Fibroblast of the aortic adventitia (primary cell): ENCODE results near the gene RAB3D. TPM values are rescaled to one million over a fixed set of nuclear protein-coding genes. Genes with fewer than 3 reads are reported as not detected.

Experiments used
- DNase-seq: peaks from one replicate; pipeline ENCODE4 v3.0.0-alpha.2; 2010; ENCODE audit warnings: low read depth
- H3K4me3 ChIP-seq: 2 replicates; pipeline ENCODE4 v1.5.1; 2011; ENCODE audit warnings: low read depth, mild to moderate bottlenecking, control low read depth, low read length, moderate library complexity
- CTCF ChIP-seq: IDR thresholded peaks from 2 replicates; pipeline ENCODE4 v1.5.1; 2011; ENCODE audit warnings: mild to moderate bottlenecking, low read length, control low read depth, inconsistent platforms; ENCODE audit not compliant: insufficient read depth
- total RNA-seq: library from RNA; depleted of rRNA; stranded (reverse); fragments of >200 nt; gene quantifications from 2 replicates; pipeline ENCODE4 v1.2.3, GENCODE V29; 2012; ENCODE audit warnings: low replicate concordance

Gene RAB3D
- total RNA-seq, 1 donor: 16.3 TPM

GRCh38 chr19:11273296-11273695 is 66.2 kb downstream of the RAB3D start:
- no peak overlapping the region for H3K4me3 ChIP-seq
- no peak for DNase-seq
- no peak for TF ChIP-seq CTCF

Other genes with a start within 250 kb of the RAB3D start
- 8.9 and 49.0 TPM in 2 replicates for gene SPC24, start 183.9 kb downstream of the RAB3D start, total RNA-seq
- gene KANK2, start 142.1 kb downstream of the RAB3D start, total RNA-seq: 398 and 590 TPM in 2 replicates
- gene ANGPTL8, start 100.0 kb downstream of the RAB3D start, total RNA-seq: not detected in 2 replicates
- gene DOCK6, start 77.1 kb downstream of the RAB3D start, total RNA-seq: 13.6 and 19.7 TPM in 2 replicates
- not detected in 2 replicates for gene TSPAN16, start 43.5 kb downstream of the RAB3D start, total RNA-seq
- gene TMEM205, start 6.6 kb upstream of the RAB3D start, total RNA-seq: 56.8 and 79.6 TPM in 2 replicates
- gene CCDC159, start 6.9 kb upstream of the RAB3D start, total RNA-seq: 12.2 and 13.2 TPM in 2 replicates
- gene PLPPR2, start 15.8 kb upstream of the RAB3D start, total RNA-seq: 9.4 and 14.3 TPM in 2 replicates
- 0.41 and 0.45 TPM in 2 replicates for gene SWSAP1, start 35.0 kb upstream of the RAB3D start, total RNA-seq
- 8.3 and 11.4 TPM in 2 replicates for gene EPOR, start 44.7 kb upstream of the RAB3D start, total RNA-seq
- gene RGL3, start 79.7 kb upstream of the RAB3D start, total RNA-seq: 0.41 and 2.3 TPM in 2 replicates
- 0.08 and 0.45 TPM in 2 replicates for gene ODAD3, start 95.5 kb upstream of the RAB3D start, total RNA-seq
- 113 and 115 TPM in 2 replicates for gene PRKCSH, start 96.0 kb upstream of the RAB3D start, total RNA-seq
- gene ELAVL3, start 141.4 kb upstream of the RAB3D start, total RNA-seq: 0.45 TPM in 1 of 2 replicates, not detected in the other
- gene ZNF653, start 166.2 kb upstream of the RAB3D start, total RNA-seq: 3.2 and 5.9 TPM in 2 replicates
- 26.3 and 35.5 TPM in 2 replicates for gene ECSIT, start 189.5 kb upstream of the RAB3D start, total RNA-seq
- gene CNN1, start 199.2 kb upstream of the RAB3D start, total RNA-seq: 2.2 and 4.2 TPM in 2 replicates
- 17.9 and 33.5 TPM in 2 replicates for gene ELOF1, start 219.6 kb upstream of the RAB3D start, total RNA-seq
- gene ACP5, start 238.0 kb upstream of the RAB3D start, total RNA-seq: 0.09 and 1.4 TPM in 2 replicates